Neutrophil (primary cell): ENCODE results near the gene TACO1.
A peak's percentile ranks its signal among the peaks of the same experiment; 100 is the strongest.

Source experiments
- H3K27ac ChIP-seq: fragments of 200-600 bp; sonication (generic); 2 replicates; pipeline ENCODE4 v1.5.1; 2016; ENCODE audit warnings: mild to moderate bottlenecking, moderate library complexity
- H3K27me3 ChIP-seq: fragments of 200-600 bp; sonication (generic); 2 replicates; pipeline ENCODE4 v1.6.0; 2016; ENCODE audit warnings: mild to moderate bottlenecking
- H3K36me3 ChIP-seq: fragments of 200-600 bp; sonication (generic); 2 replicates; pipeline ENCODE4 v1.5.1; 2017
- H3K4me1 ChIP-seq, 2 experiments: fragments of 200-600 bp in 1 of 2; sonication (generic) in 1 of 2; 1 replicate in 1 of 2; 2 replicates in 1 of 2; pipeline versions ENCODE4 v1.5.1 to v1.6.1; 2013 to 2016; ENCODE audit warnings: low read depth in 1 of 2, low read length in 1 of 2, mild to moderate bottlenecking in 1 of 2, moderate library complexity in 1 of 2; ENCODE audit not compliant: control insufficient read depth in 1 of 2, insufficient read depth in 1 of 2
- H3K4me3 ChIP-seq, 2 experiments: fragments of 200-600 bp in 1 of 2; sonication (generic) in 1 of 2; 1 replicate in 1 of 2; 2 replicates in 1 of 2; pipeline ENCODE4 v1.5.1; 2013 to 2016; ENCODE audit warnings: low read depth in 1 of 2, low read length in 1 of 2, mild to moderate bottlenecking in 1 of 2, moderate library complexity in 1 of 2
- H3K9me3 ChIP-seq: fragments of 200-600 bp; sonication (generic); 2 replicates; pipeline ENCODE4 v1.5.1; 2016
- CTCF ChIP-seq: fragments of 200-600 bp; sonication (generic); IDR thresholded peaks from 2 replicates; pipeline ENCODE4 v1.5.1; 2016; ENCODE audit warnings: antibody characterized with exemption

Gene TACO1

GRCh38 chr17:63645775-63646487 lies 45.2 kb downstream of the TACO1 start:
- Histone ChIP-seq H3K27me3 (no peaks in the 10 kb centered on the region), H3K4me3 (peak overlapping the region; percentile 19 to 48), H3K27ac (peak overlapping the region; percentile 93), H3K36me3 (peaks cover 21% of the 10 kb centered on the region), H3K9me3 (no peaks in the 10 kb centered on the region), H3K4me1 (peaks cover 99 to 100% of the 10 kb centered on the region in 2 experiments)
- no peak for TF ChIP-seq CTCF

GRCh38 chr17:63646488-63646806 lies 45.8 kb downstream of the TACO1 start:
- H3K27me3 ChIP-seq = no peaks in the 10 kb centered on the region
- H3K4me1 ChIP-seq = peaks cover 99 to 100% of the 10 kb centered on the region in 2 experiments
- H3K36me3 ChIP-seq = peaks cover 21% of the 10 kb centered on the region
- peak overlapping the region; percentile 93 for H3K27ac ChIP-seq
- H3K9me3 ChIP-seq = no peaks in the 10 kb centered on the region
- H3K4me3 ChIP-seq = peak overlapping the region; percentile 19 to 48
- TF ChIP-seq CTCF = no peak

DNA sequence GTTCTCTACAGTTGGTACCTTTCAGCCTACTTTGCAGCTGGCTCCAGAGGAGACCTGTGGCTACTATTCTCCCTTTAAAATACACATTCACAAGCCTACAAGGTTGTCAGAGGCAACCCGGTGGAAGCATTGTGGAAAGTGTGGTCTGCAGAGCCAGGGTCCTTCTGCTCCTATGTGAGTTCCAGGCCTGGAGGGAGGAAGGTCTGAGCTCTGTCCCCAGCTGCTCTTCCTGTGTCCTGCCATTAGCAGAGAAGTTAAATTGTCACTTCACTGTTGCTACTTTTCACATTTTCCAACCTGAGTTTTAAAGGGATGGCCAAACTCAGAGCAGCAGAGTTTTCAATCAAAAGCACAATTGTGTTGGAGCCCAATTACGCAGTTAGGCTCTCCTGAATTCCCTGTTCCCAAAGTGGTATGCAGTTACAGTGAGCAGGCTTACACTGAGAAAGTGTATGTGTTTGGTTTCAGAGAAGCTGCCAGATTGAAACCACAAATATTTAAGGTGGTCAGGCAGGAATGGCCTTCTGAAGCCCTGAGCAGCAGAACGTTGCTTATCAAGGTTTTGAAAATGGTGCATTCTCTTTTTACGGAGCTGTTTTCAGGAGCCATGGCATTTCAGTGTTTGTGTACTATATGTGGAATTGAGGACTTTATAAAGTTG lies 46.5 kb downstream of the TACO1 start:
- Histone ChIP-seq H3K9me3 (no peaks in the 10 kb centered on the region), H3K27ac (peak overlapping the region; percentile 93), H3K4me3 (peak overlapping the region; percentile 19 to 48), H3K36me3 (peaks cover 21% of the 10 kb centered on the region), H3K4me1 (peaks cover 99 to 100% of the 10 kb centered on the region in 2 experiments), H3K27me3 (no peaks in the 10 kb centered on the region)
- TF ChIP-seq CTCF = no peak

- H3K36me3 ChIP-seq = peaks cover 28% of the 10 kb centered on the region
- H3K9me3 ChIP-seq = no peaks in the 10 kb centered on the region
- TF ChIP-seq CTCF = no peak
- peaks cover 100% of the 10 kb centered on the region in 2 experiments for H3K4me1 ChIP-seq
- H3K4me3 ChIP-seq = peak overlapping the region in 1 of 2 experiments; percentile 2
- peak overlapping the region; percentile 93 for H3K27ac ChIP-seq
- H3K27me3 ChIP-seq = no peaks in the 10 kb centered on the region
These were observed 47.2 kb downstream of the TACO1 start for GRCh38 chr17:63647936-63648335.

DNA sequence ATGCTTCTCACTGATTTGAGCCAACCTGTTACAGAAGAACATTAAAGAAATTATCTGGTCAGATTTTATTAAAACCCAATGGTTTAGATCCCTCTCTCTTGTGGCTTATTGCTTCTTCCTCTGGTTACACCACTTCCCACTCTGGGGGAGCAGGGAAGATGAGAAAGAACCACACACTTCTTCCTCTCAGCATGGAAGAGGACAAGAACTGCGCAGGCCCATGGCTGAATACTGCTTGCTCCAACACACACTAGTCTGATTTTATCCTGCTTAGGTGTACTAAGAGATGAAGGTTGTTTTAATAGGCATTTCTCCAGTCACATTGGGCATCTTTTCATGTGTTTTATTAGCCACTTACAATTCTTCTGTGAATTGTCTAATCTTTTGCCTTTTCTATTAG lies 49.1 kb downstream of the TACO1 start:
- H3K27me3 ChIP-seq = no peaks in the 10 kb centered on the region
- H3K36me3 ChIP-seq = peaks cover 41% of the 10 kb centered on the region
- TF ChIP-seq CTCF = no peak
- no peaks in the 10 kb centered on the region for H3K9me3 ChIP-seq
- peaks cover 96 to 98% of the 10 kb centered on the region in 2 experiments for H3K4me1 ChIP-seq
- H3K4me3 ChIP-seq = peak overlapping the region; percentile 8 to 31
- H3K27ac ChIP-seq = peak overlapping the region; percentile 93
